GM18511 (cell line): Measurements from ENCODE around the gene SLC25A36.

Experiments
- ATAC-seq: cut with Tn5 transposase; IDR thresholded peaks from one replicate; pipeline ENCODE4 v1.9.1; 2021; ENCODE audit warnings: mild to moderate bottlenecking, moderate library complexity; ENCODE audit not compliant: unreplicated experiment

Gene SLC25A36, protein sequence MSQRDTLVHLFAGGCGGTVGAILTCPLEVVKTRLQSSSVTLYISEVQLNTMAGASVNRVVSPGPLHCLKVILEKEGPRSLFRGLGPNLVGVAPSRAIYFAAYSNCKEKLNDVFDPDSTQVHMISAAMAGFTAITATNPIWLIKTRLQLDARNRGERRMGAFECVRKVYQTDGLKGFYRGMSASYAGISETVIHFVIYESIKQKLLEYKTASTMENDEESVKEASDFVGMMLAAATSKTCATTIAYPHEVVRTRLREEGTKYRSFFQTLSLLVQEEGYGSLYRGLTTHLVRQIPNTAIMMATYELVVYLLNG

DNA sequence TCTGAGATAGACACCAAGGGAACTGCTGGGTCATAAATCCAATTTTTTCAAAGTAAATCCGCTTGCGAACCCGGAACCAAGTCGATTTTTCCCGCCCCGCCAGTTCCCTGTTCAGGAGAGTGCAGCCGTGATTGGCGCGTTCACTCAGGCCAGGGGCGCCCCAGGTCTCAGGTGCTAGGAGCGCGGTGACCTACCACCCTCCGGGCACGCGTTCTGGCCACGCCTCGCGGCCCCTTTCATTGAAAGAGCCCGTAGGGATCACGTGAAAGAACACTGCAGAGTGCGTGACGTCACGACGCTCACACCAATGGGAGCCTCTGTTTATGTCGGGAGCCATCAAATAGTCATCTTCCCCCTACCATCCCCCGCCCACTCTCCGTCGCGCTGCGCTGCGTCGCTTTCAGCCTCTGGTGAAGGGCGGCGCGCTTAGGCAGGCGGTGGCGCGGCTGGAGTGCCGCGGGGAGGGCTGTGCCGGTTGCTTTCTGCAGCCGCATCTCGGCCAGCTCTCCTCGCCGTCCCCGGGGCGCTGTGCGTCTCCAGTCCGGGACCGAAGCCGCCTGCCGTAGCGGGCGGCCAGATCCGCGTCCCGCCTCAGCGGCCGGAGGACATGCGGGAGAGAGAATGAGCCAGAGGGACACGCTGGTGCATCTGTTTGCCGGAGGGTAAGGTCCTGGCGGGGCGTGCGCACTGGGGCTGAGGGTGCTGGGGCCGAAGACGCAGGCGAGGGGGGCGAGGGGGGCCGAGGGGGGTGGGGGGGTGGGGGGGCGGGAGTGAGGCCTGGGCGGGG is at the start of gene SLC25A36:
Gene SLC25A36, plus strand, starts transcription at position 403 of the 787 bp plus-strand sequence. Its CDS starts 219 bp downstream, at position 622.
- peak; percentile 96 for ATAC-seq

DNA sequence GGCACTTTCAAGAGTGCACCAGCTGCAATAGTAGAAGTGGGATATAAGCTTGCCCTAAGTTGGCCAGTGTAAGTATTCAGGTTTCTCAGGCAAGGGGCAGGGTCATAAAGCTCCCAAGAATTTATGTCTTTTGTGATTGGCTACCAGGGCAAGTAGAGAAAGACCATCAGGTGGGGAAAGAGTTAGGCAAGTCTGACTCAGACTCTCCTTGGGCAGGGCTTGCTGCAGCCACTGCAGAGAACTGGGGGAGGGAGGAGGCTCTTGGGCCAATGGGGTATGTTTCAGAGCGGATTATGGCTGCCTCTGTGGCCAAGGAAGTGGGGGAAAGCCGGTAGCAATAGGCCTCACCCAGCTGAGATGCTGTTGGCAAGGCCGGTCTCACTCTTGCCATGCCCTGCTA is 44.6 kb upstream of the SLC25A36 start:
- no peak for ATAC-seq

DNA sequence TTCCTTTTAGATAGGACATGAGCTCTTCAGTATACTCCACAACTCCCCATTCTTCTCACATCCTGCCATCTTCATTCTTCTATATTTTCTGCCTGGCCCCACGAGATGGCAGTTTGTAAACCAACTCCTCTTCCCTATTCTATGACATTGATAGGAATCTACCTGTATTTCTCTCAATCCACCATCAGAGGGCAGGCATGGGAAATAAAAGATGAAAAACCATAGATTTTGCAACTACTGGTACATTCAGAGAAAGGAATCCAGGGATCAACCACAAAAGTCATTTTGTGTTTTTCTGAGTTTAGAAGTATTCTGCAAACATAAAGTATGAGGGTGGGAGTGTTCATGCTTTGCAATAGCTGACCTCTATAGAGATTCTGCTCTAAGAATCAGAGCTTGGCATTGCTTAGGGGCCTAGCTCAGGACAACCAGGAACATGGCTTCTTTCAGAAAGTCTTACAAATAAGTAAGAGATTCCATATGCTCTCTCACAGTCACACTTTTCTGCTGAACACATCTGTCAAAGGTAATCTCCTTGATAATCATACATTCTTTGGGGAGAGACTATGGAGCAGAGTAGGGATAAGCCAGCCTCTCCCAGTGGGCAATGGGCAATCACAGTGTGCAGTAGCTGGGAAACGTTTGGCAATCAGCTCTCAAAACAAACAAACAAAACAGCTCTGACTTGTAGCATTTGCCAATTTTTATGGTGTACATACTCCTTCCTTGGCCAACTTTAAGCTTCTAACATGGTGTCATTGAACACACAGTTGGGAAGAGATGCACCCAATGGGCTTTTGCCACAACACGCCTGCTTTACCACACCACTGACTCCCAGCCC is 43.1 kb upstream of the SLC25A36 start:
- ATAC-seq, result no peak

DNA sequence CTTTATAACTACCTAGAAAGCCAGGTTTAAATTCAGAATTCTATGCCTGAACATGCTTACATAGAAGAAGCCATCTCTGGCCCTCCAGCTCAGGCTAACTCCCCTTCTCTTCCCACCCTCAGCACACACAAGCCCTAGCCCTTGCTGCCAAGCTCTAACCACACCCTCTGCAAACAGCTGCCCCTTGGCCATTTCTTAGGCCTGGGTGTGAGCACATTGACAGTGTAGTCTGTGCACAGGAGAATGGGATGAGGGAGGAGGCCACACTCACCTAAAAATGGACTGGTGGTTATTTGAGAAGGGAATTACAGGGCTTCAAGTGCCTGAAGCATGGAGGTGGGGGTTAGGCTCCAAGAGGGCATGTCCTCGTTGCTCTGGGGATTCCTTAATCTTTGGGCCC is 42.3 kb upstream of the SLC25A36 start:
- ATAC-seq, result no peak

DNA sequence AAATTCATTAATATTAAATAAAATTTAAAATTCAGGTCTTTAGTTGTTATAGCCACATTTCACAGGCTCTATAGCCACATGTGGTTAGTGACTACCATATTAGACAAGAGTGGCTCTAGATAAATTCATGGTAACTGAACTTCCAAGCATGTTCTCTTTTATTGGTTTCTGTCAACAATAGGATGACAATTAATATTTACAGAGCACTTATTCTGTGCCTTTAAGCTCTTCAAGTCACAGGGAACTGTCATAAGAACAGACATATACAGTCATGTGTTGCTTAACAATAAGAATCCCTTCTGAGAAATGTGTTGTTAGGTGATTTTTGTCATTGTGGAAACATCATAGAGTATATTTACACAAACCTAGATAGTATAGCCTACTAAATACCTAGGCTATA is 38.8 kb upstream of the SLC25A36 start:
- ATAC-seq, result no peak

DNA sequence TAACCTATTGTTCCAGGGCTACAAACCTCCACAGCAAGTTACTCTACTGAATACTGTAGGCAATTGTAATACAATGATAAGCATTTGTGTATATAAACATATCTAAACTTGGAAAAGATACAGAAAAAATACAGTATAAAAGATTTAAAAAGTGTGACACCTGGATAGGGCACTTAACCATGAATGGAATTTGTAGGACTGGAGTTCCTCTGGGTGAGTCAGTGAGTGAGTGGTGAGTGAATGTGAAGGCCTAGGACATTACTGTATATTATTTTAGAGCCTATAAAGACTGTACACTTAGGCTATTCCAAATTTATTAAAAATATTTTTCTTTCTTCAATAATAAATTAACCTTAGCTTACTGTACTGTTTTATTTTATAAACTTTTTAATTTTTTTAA is 38.4 kb upstream of the SLC25A36 start:
- no peak for ATAC-seq

DNA sequence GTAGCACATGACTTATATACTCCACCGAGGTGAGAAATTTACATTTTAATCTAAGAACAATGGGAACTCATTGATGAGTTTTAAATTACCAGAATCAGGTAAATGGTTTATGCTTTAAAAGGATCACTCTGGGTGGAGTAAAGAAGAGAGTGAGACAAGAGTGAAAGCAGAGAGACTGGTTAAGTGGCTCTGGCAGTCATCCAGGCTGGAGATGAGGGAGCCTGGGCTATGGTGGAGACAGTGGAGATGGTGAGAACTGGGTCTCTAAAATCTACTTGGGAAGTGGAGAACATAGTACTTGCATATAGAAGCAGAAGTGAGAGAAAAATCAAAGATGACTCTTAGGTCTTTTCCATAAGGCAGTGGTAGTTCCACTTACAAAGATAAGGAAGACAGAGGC is 37.1 kb upstream of the SLC25A36 start:
- no peak for ATAC-seq

DNA sequence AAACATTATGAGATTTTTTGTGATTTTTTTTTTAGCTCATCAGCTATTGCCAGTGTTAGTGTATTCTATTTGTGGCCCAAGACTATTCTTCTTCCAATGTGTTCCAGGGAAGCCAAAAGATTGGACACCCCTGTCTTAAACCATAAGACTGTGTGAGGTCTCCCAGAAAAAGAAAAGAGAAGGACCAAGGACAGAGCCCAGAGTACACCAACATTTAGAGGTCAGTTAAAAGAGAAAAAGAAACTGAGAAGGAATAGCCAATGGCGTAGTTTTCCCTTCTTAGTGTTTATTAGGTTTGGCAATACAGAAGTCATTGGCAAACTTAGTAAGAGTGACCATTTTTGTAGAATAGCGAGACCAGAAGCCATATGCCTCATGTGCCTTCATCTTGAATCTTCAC is 36.1 kb upstream of the SLC25A36 start:
- no peak for ATAC-seq

DNA sequence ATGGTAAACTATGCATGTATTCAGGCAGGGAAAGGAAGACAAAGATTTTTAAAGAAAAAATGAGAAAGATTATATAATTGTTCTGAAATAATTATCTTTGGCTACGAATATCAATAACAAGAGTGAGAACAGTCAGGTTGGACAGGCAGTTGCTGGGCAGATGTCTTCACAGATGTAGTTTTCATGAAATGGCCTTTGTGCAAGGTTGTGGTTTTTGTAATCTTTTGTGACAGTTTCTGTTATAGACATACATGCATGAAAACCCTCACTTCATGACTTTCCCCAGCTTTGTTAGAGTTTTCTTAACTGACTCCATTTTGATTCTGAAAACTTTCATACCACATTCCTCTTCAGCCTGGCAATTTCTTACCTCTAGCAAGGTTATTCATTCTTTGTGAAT is 34.9 kb upstream of the SLC25A36 start:
- no peak for ATAC-seq

DNA sequence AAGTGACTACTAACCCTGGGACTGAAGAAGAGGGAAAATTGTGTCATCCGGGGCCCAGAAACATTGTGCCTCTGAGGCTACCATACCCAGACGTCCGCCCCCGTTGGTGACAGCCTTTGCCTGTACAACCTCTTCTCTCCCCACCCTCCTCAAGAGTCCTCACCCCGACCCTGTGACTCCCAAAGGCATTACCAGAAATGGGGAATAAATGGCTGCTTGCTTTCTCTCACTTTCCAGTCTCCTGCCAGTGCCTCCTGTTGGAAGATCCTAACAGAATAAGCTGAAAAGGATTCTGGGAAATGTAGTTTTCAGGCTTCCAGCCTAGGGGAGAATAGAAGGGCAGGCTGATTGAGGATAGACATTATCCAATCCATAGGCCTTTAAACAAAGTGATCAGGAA is 30.8 kb upstream of the SLC25A36 start:
- no peak for ATAC-seq

DNA sequence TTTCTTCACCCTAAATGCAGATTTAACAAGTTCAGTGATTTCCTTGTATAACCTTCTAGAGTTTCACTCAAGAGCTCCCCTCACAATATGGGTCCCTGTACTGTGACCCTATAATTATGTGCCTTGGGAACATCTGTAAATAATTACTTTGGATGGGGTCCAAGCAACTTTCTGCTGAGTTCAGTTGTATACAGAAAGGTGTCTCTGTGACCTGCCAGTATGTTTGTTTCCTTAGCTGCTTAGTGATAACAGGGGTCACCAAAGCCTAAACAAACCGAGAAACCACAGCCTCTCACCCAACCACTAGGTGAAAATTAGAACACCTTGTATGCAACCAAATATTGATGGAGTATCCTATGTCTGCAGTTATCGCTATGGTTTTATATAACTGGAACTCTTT is 29.8 kb upstream of the SLC25A36 start:
- ATAC-seq, result no peak

DNA sequence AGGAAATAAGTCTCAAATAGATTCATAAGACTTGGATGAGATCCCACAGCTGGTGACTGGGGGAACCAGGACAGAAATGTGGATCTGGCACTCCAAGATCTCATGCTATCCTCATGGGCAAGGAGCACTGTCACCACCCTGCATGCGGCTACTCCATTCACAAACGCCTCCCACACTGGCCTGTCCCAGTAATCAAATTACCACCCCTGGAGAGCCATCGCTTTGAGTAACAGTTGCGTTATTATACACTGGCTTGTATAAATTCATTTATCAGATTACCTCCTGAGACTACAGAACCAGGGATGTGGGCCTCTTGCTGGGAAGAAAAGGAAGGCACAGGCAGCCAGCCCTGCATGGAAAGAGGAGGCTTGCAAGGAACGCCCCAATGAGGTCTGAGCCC is 27.9 kb upstream of the SLC25A36 start:
- ATAC-seq, result no peak

DNA sequence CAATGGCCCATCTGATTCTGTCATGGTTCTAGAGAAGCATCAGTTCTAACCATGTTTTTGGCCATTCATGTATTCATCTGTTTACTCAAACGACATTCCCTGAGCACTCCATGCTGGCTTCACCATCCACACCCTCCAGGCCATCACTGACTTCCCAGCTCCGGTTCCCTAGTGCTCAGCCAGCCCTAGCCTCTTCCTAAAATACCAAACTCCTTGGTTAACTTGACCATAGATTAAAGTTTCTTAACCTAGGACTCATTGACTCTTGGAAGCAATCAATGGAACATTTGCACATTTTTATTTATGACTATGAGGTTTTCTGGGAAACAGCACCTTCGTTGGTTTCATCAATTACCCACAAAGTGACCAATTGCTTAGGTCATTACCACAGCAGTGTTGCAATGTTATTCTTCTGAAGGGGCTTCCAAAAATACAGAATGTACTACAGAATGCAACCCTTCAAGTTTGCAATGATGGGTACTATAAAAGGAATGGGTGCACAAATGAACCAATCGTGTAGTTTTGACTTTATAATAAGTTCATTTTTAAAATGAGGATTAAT is 27.2 kb upstream of the SLC25A36 start:
- ATAC-seq, result no peak

DNA sequence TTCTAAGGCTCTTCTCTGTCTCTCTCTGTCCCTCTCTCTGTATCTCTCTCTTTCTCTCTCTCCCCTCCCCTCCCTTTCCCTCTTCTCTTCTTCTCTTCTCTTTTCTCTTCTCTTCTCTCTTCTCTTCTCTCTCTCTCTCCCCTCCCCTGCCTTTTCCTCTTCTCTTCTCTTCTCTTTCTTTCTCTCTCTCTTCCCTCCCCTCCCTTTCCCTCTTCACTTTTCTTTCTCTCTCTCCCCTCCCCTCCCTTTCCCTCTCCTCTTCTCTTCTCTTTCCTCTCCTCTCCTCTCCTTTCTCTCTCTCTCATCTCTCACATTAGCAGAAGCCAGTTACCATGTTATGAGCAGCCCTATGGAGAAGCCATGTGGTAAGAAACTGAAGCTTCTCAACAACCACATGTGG is 25.0 kb upstream of the SLC25A36 start:
- no peak for ATAC-seq

DNA sequence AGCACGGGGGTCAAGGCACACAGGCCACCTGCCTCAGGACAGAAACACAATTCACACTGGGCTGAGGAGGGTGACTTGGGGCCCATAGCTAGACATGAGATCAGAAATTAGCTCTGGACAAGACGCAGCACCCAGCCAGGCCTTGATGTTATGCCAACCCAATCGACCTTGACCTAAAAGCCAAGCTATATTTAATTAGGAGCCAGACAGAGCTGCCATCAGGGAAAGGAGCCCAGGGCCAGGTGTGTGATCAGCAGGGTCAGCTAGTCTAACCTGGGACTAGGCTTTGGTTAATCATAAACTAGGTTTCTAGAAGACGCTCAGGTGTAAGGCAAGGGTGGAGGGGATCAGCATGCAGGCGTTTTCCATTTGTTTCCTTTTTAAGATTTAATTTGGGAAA is 23.9 kb upstream of the SLC25A36 start:
- ATAC-seq, result no peak

DNA sequence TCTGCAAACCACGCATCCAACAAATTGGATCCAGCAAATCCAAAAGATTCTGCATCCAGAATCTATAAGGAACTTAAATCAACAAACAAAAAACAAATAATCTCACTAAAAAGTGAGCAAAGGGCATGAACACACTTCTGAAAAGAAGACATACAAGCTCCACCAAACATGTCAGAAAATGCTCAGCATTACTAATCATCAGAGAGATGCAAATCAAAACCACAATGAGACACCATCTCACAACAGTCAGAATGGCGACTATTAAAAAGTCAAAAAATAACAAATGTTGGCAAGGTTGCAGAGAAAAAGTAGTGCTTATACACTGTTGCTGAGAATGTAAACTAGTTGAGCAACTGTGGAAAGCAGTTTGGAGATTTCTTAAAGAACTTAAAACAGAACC is 21.6 kb upstream of the SLC25A36 start:
- ATAC-seq, result no peak

DNA sequence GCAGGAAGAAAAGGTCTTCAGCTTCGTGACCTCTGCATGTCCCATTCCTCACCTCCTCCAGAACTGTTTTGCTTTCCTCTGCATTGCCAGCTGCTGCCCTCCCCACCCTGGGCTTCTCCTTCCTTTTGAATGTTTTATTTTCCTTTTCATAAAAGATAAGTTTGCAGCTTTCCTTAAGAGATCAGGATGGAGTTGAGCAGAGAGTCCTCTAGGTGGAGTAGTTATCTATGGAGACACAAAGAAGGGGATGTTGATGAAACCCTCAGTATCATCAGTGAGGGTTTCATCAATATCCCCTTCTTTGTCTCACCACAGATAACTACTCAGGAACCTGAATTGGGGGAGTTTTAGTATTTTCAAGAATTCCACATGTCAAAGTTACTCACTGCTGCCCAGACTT is 19.0 kb upstream of the SLC25A36 start:
- no peak for ATAC-seq

DNA sequence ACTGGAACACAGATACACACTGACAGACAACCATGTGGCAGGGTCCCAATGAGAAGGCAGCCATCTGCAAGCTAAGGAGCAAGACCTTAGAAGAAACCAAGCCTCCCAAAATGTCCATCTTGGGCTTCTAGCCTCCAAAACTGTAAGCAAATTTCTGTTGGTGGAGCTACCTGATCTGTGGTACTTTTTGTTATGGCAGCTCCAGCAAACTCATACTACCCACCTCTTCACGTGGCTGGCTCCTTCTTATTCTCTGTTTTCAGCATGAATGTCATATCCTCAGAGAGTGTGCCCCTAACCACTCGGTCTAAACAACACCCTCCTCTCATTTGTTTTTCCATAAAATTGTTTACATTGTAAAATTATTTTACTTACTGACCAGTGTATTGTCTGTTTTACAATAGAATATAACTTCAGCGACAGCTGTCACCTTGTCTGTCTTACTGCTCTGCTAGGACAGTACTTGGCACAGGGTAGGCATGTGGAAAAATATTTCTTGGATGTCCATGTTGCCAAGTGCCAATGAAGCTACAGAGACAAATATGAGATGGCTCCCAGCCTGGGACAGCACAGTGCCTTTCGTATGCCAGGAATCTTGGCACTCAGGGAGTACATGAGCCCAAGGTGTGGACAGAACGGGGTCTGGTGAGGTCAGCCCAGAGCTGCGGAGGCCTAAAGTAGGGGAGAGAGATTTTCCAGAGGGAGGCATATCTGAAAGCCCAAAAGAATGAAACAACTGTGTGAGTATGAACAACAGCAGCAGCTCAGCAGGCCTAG is 17.4 kb upstream of the SLC25A36 start:
- ATAC-seq, result no peak

DNA sequence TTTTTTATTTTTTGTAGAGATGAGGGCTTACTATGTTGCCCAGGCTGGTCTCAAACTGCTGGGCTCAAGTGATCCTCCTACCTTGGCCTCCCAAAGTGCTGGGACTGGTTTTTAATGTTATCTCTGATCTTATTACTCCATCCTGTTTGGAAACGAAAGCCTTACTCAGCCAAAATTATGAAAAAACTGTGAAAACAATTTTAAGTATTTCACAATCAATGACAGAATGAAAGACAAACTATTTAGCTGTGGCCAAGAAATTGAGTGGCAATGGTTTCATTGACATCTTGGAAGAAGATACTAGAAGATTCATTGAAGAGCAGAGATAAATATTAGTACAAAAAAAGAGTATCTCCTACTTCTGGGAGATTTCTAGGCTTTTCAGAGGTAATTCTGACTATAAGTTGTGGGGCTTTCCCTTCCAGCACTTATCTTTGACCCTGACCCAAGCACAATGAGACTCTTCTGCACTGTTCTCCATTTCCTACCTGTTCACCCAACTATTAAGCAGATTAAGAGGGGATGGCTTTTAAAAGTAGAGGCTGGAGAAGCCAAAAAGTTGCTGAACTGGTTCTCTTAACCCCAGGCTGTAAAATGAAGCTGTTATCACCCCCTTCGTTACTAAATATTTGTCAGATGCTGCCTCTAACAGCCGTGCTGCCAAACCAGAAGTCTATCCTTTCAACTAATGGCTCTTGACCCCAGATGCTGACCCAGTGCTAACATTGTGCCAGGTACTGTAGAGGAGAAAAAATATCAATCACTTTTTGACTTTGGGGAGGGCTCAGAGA is 14.2 kb upstream of the SLC25A36 start:
- no peak for ATAC-seq

DNA sequence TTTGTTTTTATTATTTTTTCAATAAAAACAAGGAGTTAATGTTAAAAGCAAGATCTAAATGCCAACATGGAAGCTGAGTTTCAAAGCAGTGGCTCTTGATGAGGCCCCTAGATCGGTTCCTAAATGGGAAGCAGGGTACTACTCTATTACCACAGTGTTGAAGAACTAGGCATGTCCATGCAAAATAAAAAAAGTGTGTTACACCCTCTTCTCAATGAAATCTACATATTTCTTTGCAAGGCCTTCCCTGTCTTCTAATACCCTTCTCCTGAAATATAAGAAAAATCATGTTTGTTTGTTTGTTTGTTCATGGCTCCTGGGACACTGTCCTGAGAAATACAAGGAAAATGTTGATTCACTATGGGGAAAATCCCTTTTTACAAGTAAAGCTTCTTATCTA is 12.2 kb upstream of the SLC25A36 start:
- ATAC-seq, result no peak
